Adipocyte (in vitro differentiated cells): ENCODE data around the gene SERBP1.
"Not testable (repeated sequence)": the region's sequence is repeated elsewhere in the genome, so short reads cannot be mapped to it uniquely, and the experiment has no call there.

Source experiments
- DNase-seq: peaks from one replicate; pipeline ENCODE4 v3.0.0-alpha.2; 2015; ENCODE audit warnings: low read depth
- H3K27me3 ChIP-seq: replicated peaks from 2 replicates; pipeline ENCODE4 v1.7.0; 2013; ENCODE audit warnings: mild to moderate bottlenecking, low read length, moderate library complexity; ENCODE audit not compliant: control insufficient read depth, insufficient read depth
- H3K36me3 ChIP-seq: 2 replicates; pipeline ENCODE4 v1.7.0; 2013; ENCODE audit warnings: low read length, mild to moderate bottlenecking, moderate library complexity; ENCODE audit not compliant: control insufficient read depth, insufficient read depth, severe bottlenecking
- H3K4me1 ChIP-seq: 2 replicates; pipeline ENCODE4 v1.7.0; 2013; ENCODE audit warnings: mild to moderate bottlenecking, low read length, moderate library complexity; ENCODE audit not compliant: control insufficient read depth, insufficient read depth
- H3K4me3 ChIP-seq: 2 replicates; pipeline ENCODE4 v1.7.0; 2013; ENCODE audit warnings: mild to moderate bottlenecking, low read length, moderate library complexity
- H3K9ac ChIP-seq: 2 replicates; pipeline ENCODE4 v1.7.0; 2013; ENCODE audit warnings: mild to moderate bottlenecking, low read length, moderate library complexity
- H3K9me3 ChIP-seq: 2 replicates; pipeline ENCODE4 v1.7.0; 2013; ENCODE audit warnings: mild to moderate bottlenecking, low read length, moderate library complexity; ENCODE audit not compliant: control insufficient read depth

SERBP1 gene

DNA sequence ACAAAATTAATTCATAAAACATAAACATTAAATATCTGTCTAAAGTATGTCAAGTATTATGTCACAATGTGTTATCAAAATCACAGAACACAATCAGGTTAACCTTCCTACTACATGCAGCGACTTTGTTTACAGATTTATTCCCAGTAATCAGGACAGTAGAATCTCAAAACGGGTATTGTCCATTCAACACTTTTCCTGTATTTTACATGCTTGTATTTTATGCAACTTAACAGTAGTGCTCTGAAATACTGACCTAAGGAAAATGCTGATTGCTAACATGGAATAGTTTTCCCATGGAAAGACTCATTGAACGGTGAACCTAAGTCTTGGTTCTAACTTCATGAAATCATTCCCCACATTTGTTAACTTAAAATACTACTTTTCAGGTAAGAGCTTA, 2.3 kb downstream of the SERBP1 start:
- peak; percentile 12 for DNase-seq
- Histone ChIP-seq H3K9ac (peak overlapping the region; percentile 95), H3K4me1 (peaks cover 31% of the 10 kb centered on the region), H3K9me3 (no peaks in the 10 kb centered on the region), H3K4me3 (peak overlapping the region; percentile 97), H3K36me3 (peaks cover 33% of the 10 kb centered on the region), H3K27me3 (no peaks in the 10 kb centered on the region)

DNA sequence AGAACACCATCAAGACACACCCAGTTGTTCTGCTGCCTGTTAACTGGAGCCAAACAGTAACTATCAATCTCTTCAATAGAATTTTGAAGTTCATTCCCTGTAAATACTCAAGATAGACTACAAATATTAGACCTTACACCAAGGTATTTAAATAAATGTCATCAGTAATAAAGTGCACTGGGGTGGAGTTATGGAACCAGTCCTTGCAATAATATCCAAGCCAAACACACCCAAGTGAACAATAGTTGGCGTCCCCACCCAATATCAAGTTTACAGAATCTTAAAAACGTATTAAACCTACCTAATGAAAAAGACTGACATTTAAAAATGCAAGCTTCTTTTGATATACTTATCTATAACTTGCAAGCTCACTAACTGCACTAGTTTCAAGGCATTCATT, 2.7 kb downstream of the SERBP1 start:
- Histone ChIP-seq H3K27me3 (no peaks in the 10 kb centered on the region), H3K36me3 (peaks cover 38% of the 10 kb centered on the region), H3K9me3 (no peaks in the 10 kb centered on the region), H3K4me3 (peak overlapping the region; percentile 97), H3K9ac (peak overlapping the region; percentile 95), H3K4me1 (peaks cover 31% of the 10 kb centered on the region)
- DNase-seq = no peak

DNA sequence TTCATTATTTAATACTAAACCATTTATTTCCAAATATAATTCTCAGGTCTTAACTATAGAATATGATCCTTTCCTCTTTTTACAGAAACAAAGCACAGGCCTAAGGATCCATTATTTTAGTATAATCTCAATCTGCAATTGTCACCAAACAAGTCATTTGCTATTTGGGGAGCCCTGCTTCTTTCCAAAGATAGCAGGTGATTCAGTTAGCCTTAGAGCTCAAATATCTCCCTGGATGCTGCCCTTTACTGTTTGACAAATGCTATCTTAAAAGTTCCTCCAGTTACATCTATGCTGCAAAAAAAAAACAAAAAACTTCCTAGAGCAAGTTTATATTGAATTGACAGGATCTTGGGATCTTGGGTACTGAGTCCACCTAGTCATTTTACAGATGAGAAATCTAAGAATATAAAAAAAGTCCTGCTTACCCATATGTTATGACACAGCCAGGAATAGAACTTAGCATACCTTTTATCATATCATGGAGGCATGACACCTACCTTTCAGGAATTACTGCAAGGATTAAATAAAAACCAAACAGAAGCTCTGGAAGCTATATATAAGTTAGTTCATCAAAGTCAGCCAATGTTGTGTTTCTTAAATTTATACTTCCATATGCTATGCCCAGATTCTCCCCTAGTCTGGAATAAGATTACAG, 9.2 kb downstream of the SERBP1 start:
- Histone ChIP-seq H3K9ac (no peak overlapping the region), H3K9me3 (no peaks in the 10 kb centered on the region), H3K4me3 (no peak overlapping the region), H3K4me1 (peaks cover 2% of the 10 kb centered on the region), H3K36me3 (peaks cover 99% of the 10 kb centered on the region), H3K27me3 (no peaks in the 10 kb centered on the region)
- no peak for DNase-seq

DNA sequence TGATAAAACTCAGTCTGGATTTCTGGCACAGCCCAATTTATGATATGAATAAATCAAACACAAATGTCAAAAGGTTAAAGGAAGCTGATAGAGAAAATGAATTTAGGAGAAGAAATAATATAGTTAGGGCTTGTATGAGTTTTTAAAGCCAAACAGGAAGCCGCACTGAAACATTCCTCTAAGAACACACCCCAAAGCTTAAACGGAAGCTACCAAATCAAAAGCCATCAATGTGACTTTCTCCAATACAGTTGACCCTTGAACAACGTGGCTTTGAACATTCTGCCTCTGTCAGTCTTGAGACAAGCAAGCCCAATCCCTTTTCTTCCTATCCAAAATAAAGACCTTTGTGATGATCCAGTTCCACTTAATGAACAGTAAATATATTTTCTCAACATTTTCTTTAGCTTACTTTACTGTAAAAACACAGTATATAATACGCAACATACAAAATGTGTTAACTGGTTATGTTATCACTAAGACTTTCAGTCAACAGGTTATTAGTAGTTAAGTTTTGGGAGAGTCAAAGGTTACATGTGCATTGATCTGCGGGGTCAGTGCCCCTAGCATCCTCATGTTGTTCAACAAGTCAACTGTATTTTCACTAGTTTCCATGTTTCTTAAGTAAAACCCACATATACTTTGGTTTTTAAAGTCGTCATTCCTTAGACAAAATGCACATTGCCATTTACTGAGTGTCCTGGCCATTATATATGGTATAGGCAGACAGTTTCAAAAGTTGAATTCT, 11.2 kb downstream of the SERBP1 start:
- H3K4me3 ChIP-seq = no peak overlapping the region
- no peak overlapping the region for H3K9ac ChIP-seq
- H3K4me1 ChIP-seq = no peaks in the 10 kb centered on the region
- DNase-seq = no peak
- H3K27me3 ChIP-seq = no peaks in the 10 kb centered on the region
- H3K9me3 ChIP-seq = no peaks in the 10 kb centered on the region
- H3K36me3 ChIP-seq = peaks cover 99% of the 10 kb centered on the region

DNA sequence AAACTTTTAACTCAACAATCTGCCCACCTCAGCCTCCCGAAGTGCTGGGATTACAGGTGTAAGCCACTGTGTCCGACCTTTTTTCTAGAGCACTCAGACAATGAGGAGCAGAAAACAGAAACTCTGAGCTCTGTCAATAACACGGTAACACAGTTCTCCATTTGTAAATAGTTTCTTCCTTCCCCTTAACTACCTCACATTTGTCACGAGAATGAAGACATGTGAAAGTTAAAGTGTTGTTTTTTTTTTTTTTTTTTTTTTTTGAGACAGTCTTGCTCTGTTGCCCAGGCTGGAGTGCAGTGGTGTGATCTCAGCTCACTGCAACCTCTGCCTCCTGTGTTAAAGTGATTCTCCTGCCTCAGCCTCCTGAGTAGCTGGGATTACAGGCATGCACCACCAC, 12.5 kb downstream of the SERBP1 start:
- H3K9ac ChIP-seq, H3K9me3 ChIP-seq, H3K4me3 ChIP-seq, H3K27me3 ChIP-seq, DNase-seq, H3K4me1 ChIP-seq: not testable (repeated sequence)
- H3K36me3 ChIP-seq = peaks cover 99% of the 10 kb centered on the region

DNA sequence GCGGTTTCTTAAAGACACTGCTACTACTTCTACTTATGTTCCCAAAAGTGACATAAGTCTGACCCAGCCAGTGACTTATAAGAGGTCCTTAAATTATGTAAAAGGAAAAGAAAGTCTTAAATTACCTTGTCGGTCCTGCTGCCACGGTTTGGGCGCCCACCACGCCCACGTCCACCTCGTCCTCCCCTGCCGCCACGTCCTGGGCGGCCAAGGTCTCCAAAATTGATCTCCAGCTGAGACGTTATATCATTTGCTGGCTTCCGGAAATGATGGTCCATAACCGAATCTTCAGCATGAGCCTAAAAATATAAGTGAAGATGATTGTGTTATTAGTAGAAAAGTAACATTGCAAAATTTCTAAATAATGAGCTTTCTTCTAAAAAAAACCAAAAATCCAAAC, 15.2 kb downstream of the SERBP1 start:
- Histone ChIP-seq H3K4me1 (no peaks in the 10 kb centered on the region), H3K9ac (no peak overlapping the region), H3K27me3 (no peaks in the 10 kb centered on the region), H3K4me3 (no peak overlapping the region), H3K9me3 (no peaks in the 10 kb centered on the region), H3K36me3 (peaks cover 96% of the 10 kb centered on the region)
- DNase-seq = no peak

DNA sequence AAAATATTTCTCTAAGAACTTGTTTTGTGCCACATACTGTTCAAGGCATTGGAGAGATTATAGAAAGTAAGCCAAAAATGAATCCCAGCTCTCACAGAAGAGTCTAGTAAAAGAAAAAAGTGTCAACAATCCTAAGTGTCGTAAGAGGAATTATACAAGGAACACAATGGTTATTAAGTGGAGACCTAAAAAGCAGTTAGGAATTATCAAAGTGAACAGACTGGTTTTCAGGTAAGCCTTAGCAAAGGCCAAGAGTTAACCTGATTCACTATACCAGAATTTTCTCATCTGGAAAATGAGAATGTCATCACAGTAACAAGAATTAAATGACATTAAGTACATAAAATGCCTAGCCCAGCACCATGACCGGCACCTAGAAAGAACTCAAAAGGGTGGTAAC, 15.6 kb downstream of the SERBP1 start:
- Histone ChIP-seq H3K4me1 (no peaks in the 10 kb centered on the region), H3K9me3 (no peaks in the 10 kb centered on the region), H3K9ac (no peak overlapping the region), H3K4me3 (no peak overlapping the region), H3K27me3 (no peaks in the 10 kb centered on the region), H3K36me3 (peaks cover 96% of the 10 kb centered on the region)
- no peak for DNase-seq

DNA sequence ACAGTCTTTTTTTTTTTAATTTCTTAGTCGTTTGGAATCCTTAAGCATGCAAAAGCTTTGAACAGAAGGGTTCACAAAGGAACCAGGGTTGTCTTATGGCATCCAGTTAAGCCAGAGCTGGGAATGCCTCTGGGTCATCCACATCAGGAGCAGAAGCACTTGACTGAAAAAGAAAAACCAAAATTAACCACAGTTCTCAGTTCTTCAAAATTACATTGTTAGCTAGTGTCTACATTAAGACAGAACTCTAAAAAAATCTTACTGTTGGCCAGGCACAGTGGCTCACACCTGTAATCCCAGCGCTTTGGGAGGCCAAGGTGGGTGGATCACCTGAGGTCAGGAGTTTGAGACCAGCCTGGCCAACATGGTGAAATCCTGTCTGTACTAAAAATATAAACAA, 17.1 kb downstream of the SERBP1 start:
- not testable (repeated sequence) for H3K9ac ChIP-seq, H3K9me3 ChIP-seq, H3K4me1 ChIP-seq, H3K27me3 ChIP-seq, H3K4me3 ChIP-seq, DNase-seq
- H3K36me3 ChIP-seq = peaks cover 87% of the 10 kb centered on the region

DNA sequence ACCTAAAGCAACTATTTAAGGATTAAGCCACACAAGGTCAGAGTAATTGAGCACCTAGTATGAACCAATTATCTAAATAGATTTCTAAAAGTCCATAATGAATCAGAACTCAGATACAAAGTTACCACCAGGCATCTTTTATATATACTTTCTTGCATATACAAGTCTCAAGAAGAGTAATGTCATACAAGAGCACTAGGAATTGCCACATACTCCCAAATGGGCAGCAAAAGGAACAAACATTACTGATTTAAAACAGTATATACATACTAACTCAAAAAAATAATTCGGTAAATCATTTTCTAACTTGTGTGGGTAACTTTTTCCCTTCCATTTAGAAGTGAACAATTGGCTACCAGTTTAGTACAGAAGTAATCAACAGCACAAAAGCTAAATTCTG, 22.1 kb downstream of the SERBP1 start:
- peaks cover 41% of the 10 kb centered on the region for H3K36me3 ChIP-seq
- no peak for DNase-seq
- no peaks in the 10 kb centered on the region for H3K27me3 ChIP-seq
- no peak overlapping the region for H3K4me3 ChIP-seq
- no peak overlapping the region for H3K9ac ChIP-seq
- H3K9me3 ChIP-seq = no peaks in the 10 kb centered on the region
- H3K4me1 ChIP-seq = peaks cover 14% of the 10 kb centered on the region

DNA sequence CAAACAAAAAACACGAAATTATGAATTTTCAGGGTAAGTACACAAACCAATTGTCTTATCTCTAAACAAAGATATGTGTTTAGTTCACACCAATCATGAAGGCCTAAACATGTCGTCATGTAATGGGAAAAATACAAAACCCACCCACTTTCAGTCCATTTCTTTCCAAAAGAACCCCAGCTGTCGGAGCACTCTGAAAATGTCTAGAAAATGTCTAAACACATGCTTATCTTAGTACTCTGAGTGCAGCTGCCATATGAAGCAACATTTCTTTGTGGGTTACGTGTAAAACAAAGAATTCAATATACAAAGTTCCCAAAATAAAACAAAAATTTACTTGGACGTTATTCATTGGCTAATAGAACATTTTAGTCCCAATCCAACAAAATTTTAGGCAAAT, 22.7 kb downstream of the SERBP1 start:
- Histone ChIP-seq H3K4me3 (no peak overlapping the region), H3K9ac (no peak overlapping the region), H3K27me3 (no peaks in the 10 kb centered on the region), H3K4me1 (peaks cover 14% of the 10 kb centered on the region), H3K36me3 (peaks cover 37% of the 10 kb centered on the region), H3K9me3 (no peaks in the 10 kb centered on the region)
- DNase-seq = no peak

DNA sequence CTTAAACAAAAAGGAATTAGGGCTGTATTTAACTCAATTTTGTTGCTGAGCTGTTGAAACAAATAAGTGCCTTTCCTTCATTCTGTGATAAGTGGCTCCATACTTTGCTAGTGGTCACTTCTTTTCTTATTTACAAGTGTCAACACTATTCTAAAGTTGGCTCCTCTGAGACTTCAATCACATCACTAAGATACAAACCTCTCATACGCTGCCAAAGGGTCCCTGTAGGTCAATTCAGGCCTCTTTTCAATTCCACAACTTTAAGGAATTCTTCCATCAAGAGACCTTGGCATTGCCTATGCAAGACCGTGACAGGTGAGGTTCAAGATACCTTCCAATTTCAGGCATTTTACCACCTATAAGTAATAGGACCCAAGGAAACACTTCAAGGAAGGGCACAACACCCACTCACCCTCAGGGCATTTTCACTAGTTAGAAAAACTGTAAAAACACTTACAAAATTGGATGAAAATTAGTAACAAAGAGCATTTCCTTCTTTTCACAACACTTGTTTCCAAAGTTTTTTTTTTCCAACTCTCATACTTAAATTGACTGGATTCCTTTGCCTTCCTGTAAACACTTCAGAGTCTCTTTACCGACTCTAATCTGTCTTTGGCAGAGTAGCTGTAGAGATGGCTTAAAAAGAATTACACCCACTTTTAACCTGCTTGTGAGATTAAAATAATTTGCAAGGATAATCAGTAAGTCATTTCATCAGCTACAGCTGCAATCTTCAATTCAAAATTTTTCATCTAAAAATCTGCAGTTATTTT, 24.5 kb downstream of the SERBP1 start:
- Histone ChIP-seq H3K9ac (no peak overlapping the region), H3K9me3 (no peaks in the 10 kb centered on the region), H3K4me1 (peaks cover 14% of the 10 kb centered on the region), H3K27me3 (no peaks in the 10 kb centered on the region), H3K36me3 (peaks cover 19% of the 10 kb centered on the region), H3K4me3 (no peak overlapping the region)
- DNase-seq = no peak
